Measurements from ENCODE around the gene CRABP2.

DNA sequence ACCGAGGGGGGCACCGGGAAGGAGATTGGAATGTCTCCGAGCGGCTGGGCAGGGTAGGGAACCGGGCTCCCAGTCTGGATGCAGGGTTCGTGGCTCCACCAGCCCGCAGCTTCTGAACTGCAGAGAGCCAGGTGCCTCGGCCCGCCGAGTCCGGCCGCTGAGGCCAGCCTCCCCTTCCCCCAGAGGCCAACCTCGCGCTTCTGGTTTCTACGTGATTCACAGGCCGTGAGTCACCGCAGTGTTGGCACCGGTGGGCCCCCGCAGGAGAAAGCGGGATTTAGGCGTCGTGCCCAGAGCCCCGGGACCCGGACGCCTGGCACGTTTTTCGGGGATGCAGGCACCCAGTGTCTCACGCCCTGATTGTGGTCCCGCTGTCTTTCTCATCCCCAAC, 458 bp downstream of the CRABP2 start:
- TF ChIP-seq POLR2A (IDR thresholded peaks at IDR 0.05): no peak
- TF ChIP-seq, protein P1, sequence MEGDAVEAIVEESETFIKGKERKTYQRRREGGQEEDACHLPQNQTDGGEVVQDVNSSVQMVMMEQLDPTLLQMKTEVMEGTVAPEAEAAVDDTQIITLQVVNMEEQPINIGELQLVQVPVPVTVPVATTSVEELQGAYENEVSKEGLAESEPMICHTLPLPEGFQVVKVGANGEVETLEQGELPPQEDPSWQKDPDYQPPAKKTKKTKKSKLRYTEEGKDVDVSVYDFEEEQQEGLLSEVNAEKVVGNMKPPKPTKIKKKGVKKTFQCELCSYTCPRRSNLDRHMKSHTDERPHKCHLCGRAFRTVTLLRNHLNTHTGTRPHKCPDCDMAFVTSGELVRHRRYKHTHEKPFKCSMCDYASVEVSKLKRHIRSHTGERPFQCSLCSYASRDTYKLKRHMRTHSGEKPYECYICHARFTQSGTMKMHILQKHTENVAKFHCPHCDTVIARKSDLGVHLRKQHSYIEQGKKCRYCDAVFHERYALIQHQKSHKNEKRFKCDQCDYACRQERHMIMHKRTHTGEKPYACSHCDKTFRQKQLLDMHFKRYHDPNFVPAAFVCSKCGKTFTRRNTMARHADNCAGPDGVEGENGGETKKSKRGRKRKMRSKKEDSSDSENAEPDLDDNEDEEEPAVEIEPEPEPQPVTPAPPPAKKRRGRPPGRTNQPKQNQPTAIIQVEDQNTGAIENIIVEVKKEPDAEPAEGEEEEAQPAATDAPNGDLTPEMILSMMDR (IDR thresholded peaks at IDR 0.05): no peak
